ENCODE data around the gene KDM7A.
"Not testable (repeated sequence)": the region's sequence is repeated elsewhere in the genome, so short reads cannot be mapped to it uniquely, and the experiment has no call there.

The KDM7A gene

GRCh38 chr7:140176811-140177702 is at the start of gene KDM7A:
TSS of gene KDM7A (minus strand) at chr7:140176983. CDS start at chr7:140176937, 46 bp downstream.
- peak; percentile 62 for DNase-seq

GRCh38 chr7:140225562-140226249 is 48.9 kb upstream of the KDM7A start:
- DNase-seq: no peak

DNA sequence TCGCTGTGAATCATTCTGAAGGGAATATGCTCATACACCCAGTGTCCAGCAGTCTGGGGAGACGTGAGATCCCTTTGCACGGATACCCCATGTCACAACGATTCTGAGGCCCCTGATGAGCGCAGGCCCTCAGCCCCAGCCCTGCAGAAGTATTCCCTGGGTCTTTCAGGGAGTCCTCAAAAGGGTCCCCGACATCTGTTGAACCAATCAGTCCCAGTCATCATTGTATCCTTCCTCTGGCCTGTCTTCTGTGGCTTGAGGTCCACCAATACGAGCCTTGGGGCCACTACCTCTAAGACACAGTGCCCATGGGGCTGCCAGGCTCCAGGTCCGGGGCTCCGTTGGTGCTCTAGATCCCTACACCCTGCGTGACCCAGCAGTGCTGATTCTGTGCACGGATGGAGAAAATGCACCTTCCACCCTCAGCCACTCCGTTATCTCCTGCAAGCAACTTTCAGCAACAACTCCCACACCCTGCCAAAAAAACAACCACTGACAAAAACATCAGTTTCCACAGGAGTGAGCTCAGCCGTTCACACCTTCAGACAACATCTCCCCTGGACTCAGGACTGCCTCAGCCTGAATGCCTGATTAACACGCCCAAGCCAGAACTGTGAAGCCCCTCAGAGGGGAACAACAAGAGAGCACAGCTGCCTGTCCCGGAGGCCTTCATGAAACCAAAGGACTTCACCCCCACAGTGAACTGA is 46.9 kb upstream of the KDM7A start:
- no peak for DNase-seq

GRCh38 chr7:140222814-140223213 is 46.0 kb upstream of the KDM7A start:
- DNase-seq: no peak

GRCh38 chr7:140219672-140220524 is 43.1 kb upstream of the KDM7A start:
- no peak for DNase-seq

DNA sequence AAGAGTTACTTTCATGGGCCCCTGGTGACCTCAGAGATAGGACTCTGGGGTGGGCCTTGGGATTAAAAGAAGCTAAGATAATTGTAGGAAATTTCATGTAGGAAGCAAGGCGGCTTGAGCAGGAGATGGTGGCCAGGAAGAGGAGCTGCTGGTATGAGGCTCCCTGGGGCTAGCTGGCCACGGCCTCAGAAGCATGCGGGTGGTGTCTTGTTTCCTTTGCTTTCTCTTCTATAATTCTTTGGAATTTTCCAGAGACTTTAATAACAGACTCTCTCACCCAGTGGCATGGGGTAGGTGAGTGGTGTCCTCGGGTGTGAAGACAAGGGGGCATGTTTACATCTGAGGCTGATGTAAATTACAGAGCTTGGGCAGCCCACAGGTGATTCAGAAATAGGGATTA is 41.9 kb upstream of the KDM7A start:
- no peak for DNase-seq

DNA sequence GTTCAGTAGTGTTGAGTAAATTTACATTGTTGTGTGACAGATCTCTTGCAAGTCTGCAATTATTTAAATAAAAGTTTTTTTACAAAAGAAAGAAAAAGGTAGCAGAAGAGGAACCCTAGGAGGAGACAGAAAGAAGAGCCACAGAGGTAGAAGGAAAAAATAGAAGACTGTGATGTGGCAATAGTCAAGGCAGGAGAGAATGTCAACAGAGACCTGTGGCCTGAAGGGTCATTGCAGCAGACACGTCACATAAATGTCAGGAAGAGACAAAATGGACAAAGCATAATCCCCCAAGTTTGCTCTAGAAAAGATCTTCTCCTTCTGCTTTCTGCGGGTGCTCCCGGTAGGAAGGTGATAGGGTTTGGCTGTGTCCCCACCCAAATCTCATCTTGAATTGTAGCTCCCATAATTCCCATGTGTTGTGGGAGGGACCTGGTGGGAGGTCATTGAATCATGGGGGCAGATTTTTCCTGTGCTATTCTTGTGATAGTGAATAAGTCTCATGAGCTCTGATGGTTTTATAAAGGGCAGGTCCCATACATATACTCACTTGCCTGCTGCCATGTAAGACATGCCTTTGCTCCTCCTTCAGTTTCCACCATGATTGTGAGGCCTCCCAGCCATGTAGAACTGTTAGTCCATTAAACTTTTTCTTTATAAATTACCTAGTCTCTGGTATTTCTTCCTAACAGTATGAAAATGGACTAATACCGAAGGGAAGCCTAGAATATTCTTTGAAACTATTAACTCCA is 41.1 kb upstream of the KDM7A start:
- no peak for DNase-seq

DNA sequence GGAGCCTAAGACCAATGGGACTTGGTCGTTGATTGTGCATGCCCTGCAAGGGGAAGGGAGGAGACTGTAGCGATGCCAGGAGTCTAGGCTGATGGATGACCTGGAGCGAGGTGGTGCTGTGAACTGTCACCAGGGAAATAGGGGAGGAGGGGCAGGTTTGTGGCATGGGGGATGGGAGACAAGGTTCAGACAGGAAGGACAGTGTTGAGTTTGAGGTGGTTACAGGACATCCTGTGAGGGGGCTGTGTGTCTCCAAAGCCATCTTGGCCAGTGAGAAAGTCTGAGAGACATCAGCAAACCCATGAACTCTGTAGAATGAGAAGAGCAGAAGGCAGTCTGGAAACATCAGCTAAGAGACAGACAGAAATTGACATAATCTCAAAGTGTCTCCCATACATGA is 38.5 kb upstream of the KDM7A start:
- DNase-seq: no peak

DNA sequence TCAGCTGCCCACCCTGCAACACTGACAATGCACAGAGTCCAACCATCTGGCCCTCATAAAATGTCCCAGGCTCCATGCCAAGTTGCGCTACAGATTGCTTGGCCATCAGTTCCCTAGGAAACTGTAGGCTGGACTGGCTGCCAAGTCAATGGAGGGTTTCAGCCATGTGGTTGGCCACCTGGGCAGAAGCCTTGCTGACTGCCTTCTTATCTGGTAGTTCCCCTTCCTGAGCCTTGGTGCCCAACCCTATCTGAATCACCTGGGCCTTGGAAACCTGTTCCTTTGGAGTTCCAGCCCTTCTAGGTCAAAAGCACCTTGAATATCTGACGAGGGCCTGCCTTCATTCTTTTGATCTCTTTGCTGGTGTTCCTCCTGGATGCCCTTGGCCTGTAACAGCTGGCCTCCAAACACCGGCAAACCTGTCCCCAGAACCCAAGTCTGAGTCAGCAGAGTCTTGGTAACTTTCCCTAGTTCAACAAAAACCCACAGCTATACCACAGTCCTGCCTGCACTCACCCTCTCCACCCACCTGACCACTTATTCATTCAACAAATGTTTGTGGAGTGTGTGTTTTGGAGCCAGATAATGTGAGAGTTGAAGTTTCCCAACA is 37.4 kb upstream of the KDM7A start:
- DNase-seq: peak; percentile 45

- DNase-seq: no peak
Measured at GRCh38 chr7:140213684-140214074, 36.9 kb upstream of the KDM7A start.

DNA sequence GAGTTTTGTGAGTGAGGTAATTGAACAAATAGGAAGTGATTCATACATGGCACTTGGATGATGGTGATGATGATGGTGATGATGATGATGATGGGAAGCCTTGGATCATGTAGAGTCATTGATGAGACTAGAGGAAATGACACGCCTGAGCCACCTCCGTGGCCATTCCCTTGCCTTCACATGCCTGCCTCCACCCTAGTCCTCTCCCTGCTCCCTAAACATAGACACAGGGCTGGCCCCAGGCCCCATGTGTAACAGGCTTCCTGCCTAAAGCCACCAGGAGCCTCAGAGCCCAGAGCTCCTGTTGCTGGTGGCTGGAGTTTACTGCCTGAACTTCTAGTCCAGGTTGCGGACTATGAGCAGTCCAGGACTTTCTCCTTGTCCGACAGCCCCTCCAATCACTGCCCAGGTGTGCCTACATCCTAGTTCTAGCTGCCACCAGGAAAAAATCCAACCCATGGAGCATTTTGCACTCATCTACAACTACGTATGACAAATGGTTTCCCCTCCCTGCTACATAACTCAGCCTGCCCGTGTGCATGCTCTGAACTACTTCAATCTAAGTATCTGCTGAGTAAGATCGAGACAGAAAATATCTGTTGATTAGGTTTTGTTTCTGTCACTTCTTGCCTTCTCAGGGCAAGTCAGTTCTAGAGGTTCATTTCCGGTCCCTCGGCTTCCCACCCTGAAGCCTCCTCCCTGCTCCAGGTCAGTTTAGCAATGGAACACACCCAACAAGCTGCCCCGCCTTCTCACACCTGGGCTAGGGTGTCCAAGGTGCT is 35.5 kb upstream of the KDM7A start:
- no peak for DNase-seq

- DNase-seq: no peak
Measured at GRCh38 chr7:140211698-140212097, 34.9 kb upstream of the KDM7A start.

GRCh38 chr7:140209866-140210609 is 33.3 kb upstream of the KDM7A start:
- DNase-seq: no peak

GRCh38 chr7:140206616-140207389 is 30.0 kb upstream of the KDM7A start:
- no peak for DNase-seq

DNA sequence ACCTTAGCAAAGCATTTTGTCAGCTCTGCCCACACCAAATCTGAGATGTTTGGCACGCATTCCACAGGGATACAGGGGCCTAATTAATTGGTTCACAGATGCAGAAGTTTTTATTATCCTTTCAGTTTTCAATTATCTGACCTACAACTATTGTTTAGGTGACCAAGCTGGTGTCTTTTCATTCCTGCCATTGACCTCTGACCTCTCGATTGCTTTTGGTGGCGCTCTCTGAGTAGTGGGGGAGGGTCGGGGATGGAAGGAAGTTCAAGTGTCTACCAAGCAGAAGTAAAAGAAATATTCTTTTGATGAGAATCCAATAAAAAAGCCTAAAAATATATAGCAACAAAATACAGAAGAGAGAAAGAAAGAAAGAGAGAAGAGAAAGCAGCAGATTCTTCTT is 28.8 kb upstream of the KDM7A start:
- DNase-seq: no peak

DNA sequence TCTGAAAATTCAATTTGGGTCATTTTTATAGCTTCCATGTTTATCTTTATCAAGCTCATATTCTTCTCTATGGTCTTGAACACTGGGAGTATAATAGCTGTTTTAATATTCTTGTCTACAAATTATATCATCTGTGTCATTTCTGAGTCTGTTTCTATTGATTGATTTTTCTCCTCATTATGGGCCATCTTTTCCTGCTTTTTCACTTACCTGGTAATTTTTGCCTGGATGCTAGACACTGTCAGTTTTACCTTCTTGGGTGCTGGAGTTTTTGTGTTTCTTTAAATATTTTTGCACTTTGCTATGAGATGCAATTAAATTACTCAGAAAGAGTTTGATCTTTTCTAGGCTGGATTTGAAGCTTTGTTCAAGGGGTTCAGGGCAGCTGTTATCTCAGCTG is 26.8 kb upstream of the KDM7A start:
- DNase-seq: no peak

GRCh38 chr7:140202942-140203341 is 26.2 kb upstream of the KDM7A start:
- not testable (repeated sequence) for DNase-seq

DNA sequence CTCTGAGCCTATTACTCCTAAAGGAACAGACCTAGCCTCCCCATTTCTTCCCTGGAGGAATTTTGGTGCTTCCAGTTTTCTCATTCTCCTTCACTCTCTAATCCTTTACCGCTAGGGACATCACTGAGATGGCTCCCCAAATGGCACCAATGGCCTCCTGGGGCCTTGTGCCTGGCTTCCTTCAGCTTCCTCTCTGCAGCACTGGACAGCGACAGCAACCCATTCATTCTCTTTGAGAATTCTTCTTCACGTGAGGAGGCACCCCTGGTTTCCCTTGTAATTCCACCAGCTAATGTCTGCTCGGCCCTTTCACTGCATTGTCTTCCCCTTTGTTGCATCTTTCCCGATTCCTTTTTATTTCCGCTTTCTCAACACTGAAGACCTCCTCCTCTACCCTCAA is 24.6 kb upstream of the KDM7A start:
- no peak for DNase-seq
